Keratinocyte (primary cell): ENCODE data around the gene DBNDD1. TPM values are rescaled to one million over a fixed set of nuclear protein-coding genes. Genes with fewer than 3 reads are reported as not detected.

Source experiments
- DNase-seq: peaks from one replicate; pipeline ENCODE4 v3.0.0-alpha.2; 2011; ENCODE audit warnings: low read depth, missing footprints, low spot score
- FAIRE-seq: peaks from 2 replicates; lab custom pipeline; 2011; peaks lifted over from hg19 to GRCh38; lab: Jason Lieb, UNC
- H2AFZ ChIP-seq: 2 replicates; pipeline ENCODE4 v1.6.0; 2012; ENCODE audit warnings: low read length, control low read depth, inconsistent platforms; ENCODE audit not compliant: control insufficient read depth
- H3K27ac ChIP-seq: 2 replicates; pipeline ENCODE4 v1.5.1; 2011; ENCODE audit warnings: low read length; ENCODE audit not compliant: control insufficient read depth, insufficient read depth
- H3K27me3 ChIP-seq: 3 replicates; pipeline ENCODE4 v1.6.0; 2011; ENCODE audit warnings: low read length; ENCODE audit not compliant: control insufficient read depth, insufficient read depth; ENCODE audit errors: extremely low read depth
- H3K36me3 ChIP-seq, 2 experiments: 2 replicates in 1 of 2; 3 replicates in 1 of 2; pipeline ENCODE4 v1.5.1; 2011; ENCODE audit warnings: low read length in 2 of 2, mild to moderate bottlenecking in 1 of 2; ENCODE audit not compliant: control insufficient read depth in 2 of 2, insufficient read depth in 2 of 2; ENCODE audit errors: extremely low read depth in 1 of 2
- H3K4me1 ChIP-seq: 3 replicates; pipeline ENCODE4 v1.5.1; 2011; ENCODE audit warnings: low read length; ENCODE audit not compliant: control insufficient read depth, insufficient read depth; ENCODE audit errors: extremely low read depth
- H3K4me2 ChIP-seq: 3 replicates; pipeline ENCODE4 v1.6.0; 2011; ENCODE audit warnings: low read depth, low read length; ENCODE audit not compliant: control insufficient read depth, insufficient read depth; ENCODE audit errors: extremely low read depth
- H3K4me3 ChIP-seq, 3 experiments: fragments of 200-600 bp in 1 of 3; sonication (generic) in 1 of 3; 2 replicates in 2 of 3; 3 replicates in 1 of 3; pipeline ENCODE4 v1.5.1; 2011 to 2016; ENCODE audit warnings: low read length in 3 of 3, mild to moderate bottlenecking in 3 of 3, control low read depth in 2 of 3, inconsistent platforms in 1 of 3, low read depth in 1 of 3, mixed read lengths in 1 of 3, mixed run types in 1 of 3, moderate library complexity in 1 of 3; ENCODE audit not compliant: control insufficient read depth in 2 of 3, insufficient read depth in 2 of 3; ENCODE audit errors: extremely low read depth in 1 of 3
- H3K79me2 ChIP-seq: 2 replicates; pipeline ENCODE4 v1.6.0; 2012; ENCODE audit warnings: low read length; ENCODE audit not compliant: control insufficient read depth, insufficient read depth
- H3K9ac ChIP-seq: 3 replicates; pipeline ENCODE4 v1.6.0; 2011; ENCODE audit warnings: low read length; ENCODE audit not compliant: control insufficient read depth, insufficient read depth; ENCODE audit errors: extremely low read depth
- H3K9me1 ChIP-seq: 3 replicates; pipeline ENCODE4 v1.6.0; 2011; ENCODE audit warnings: low read length; ENCODE audit not compliant: control insufficient read depth, insufficient read depth; ENCODE audit errors: extremely low read depth
- H3K9me3 ChIP-seq: 2 replicates; pipeline ENCODE4 v1.5.1; 2012; ENCODE audit warnings: low read depth, low read length; ENCODE audit not compliant: control insufficient read depth
- H4K20me1 ChIP-seq: 3 replicates; pipeline ENCODE4 v1.6.0; 2011; ENCODE audit warnings: low read length; ENCODE audit not compliant: control insufficient read depth, insufficient read depth; ENCODE audit errors: extremely low read depth
- EZH2 ChIP-seq: IDR thresholded peaks from one replicate; pipeline ENCODE4 v1.6.1; 2012; ENCODE audit warnings: inconsistent platforms, mild to moderate bottlenecking, low read length, moderate library complexity
- dilution Hi-C: fragments of 300-500 bp; cut with MboI; formaldehyde crosslinking; loops from one replicate; pipeline ENCODE4 v1.7.0; 2020; ENCODE audit warnings: low sequenced_read_pairs; ENCODE audit not compliant: extremely low pct_ligation_motif_present
- polyA plus RNA-seq, 5 experiments: library from polyadenylated mRNA; depleted of rRNA in 3 of 5; stranded (reverse) in 3 of 5; stranded (forward) in 1 of 5; unstranded in 1 of 5; fragments of >200 nt; gene quantifications; 1 replicate in 1 of 5; 2 replicates in 3 of 5; 3 replicates in 1 of 5; pipeline versions ENCODE4 v1.2.1 to v1.2.3, GENCODE V29; 2011 to 2012; ENCODE audit warnings: missing spikeins in 2 of 5, low read depth in 1 of 5, low replicate concordance in 1 of 5
- TF ChIP-seq, protein P1 (sequence below), 3 experiments: IDR thresholded peaks in 1 of 3; conservative IDR thresholded peaks in 1 of 3; optimal IDR thresholded peaks in 1 of 3; 2 replicates in 2 of 3; 3 replicates in 1 of 3; pipeline versions ENCODE3 to v1.5.1; 2011; ENCODE audit warnings: low read length in 3 of 3, mild to moderate bottlenecking in 3 of 3, moderate library complexity in 2 of 3, control low read depth in 1 of 3, inconsistent platforms in 1 of 3; ENCODE audit not compliant: insufficient read depth in 2 of 3; ENCODE audit errors: extremely low read depth in 1 of 3

The DBNDD1 gene
- polyA plus RNA-seq, 1 donor (not counting 4 experiments of a cell fraction or from before 2014, with no cell fraction given), result 1.7 TPM

DNA sequence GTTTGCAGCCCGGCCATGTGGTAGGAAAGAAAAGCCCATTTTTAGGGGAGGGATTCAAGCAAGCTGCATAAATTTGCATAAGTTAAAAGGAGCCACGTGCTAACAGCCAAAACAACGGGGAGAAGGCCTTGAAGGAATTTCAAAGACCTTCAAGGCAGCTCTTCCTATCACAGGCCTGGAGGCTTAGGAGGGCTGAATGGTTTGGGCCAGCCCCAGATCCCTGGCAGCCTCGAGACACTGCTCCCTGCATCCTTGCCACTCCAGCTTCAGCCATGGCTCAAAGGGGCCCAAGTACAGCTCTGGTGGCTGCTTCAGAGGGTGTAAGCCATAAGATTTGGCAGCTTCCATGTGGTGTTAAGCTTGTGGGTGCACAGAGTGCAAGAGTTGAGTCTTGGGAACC, 35.3 kb upstream of the DBNDD1 start:
- Histone ChIP-seq H3K79me2 (no peaks in the 10 kb centered on the region), H3K4me1 (peaks cover 12% of the 10 kb centered on the region), H4K20me1 (no peaks in the 10 kb centered on the region), H3K9me1 (no peaks in the 10 kb centered on the region), H3K4me3 (no peak overlapping the region), H3K36me3 (no peaks in the 10 kb centered on the region), H2AFZ (no peak overlapping the region), H3K27me3 (no peaks in the 10 kb centered on the region), H3K9ac (no peak overlapping the region), H3K9me3 (peaks cover 17% of the 10 kb centered on the region), H3K27ac (no peak overlapping the region), H3K4me2 (no peak overlapping the region)
- FAIRE-seq (no peak), DNase-seq (no peak)
- dilution Hi-C loops, result no loop called here
- TF ChIP-seq EZH2, result no peak
- TF ChIP-seq, protein P1, sequence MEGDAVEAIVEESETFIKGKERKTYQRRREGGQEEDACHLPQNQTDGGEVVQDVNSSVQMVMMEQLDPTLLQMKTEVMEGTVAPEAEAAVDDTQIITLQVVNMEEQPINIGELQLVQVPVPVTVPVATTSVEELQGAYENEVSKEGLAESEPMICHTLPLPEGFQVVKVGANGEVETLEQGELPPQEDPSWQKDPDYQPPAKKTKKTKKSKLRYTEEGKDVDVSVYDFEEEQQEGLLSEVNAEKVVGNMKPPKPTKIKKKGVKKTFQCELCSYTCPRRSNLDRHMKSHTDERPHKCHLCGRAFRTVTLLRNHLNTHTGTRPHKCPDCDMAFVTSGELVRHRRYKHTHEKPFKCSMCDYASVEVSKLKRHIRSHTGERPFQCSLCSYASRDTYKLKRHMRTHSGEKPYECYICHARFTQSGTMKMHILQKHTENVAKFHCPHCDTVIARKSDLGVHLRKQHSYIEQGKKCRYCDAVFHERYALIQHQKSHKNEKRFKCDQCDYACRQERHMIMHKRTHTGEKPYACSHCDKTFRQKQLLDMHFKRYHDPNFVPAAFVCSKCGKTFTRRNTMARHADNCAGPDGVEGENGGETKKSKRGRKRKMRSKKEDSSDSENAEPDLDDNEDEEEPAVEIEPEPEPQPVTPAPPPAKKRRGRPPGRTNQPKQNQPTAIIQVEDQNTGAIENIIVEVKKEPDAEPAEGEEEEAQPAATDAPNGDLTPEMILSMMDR (optimal IDR thresholded peaks at IDR 0.05 in 1 of 3, IDR thresholded peaks at IDR 0.05 in 1 of 3, conservative IDR thresholded peaks at IDR 0.05 in 1 of 3; ENCODE audit: extremely low read depth in 1 of 3, insufficient read depth in 2 of 3, low read length in 3 of 3), result no peak

DNA sequence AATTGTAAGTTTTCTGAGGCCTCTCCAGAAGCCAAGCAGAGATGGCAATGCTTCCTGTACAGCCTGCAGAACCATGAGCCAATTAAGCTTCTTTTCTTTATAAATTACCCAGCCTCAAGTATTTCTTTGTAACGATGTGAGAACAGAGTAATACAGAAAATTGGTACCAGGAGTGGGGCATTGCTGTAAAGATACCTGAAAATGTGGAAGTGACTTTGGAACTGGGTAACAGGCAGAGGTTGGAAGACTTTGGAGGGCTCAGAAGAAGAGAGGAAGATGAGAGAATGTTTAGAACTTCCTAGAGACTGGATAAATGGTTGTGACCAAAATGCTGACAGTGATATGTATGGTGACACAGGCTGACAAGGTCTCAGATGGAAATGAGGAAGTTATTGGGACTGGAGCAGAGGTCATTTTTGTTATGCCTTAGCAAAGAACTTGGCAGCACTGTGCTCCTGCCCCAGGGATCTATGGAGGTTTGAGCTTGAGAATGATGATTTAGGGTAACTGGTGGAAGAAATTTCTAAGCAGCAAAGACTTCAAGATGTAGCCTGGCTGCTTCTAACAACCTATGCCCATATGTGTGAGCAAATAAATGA, 34.7 kb upstream of the DBNDD1 start:
- H3K27ac ChIP-seq, result no peak overlapping the region
- no peak overlapping the region for H2AFZ ChIP-seq
- H3K9ac ChIP-seq, result no peak overlapping the region
- H4K20me1 ChIP-seq, result no peaks in the 10 kb centered on the region
- H3K4me2 ChIP-seq, result no peak overlapping the region
- DNase-seq, result no peak
- no peaks in the 10 kb centered on the region for H3K27me3 ChIP-seq
- H3K4me1 ChIP-seq, result peaks cover 12% of the 10 kb centered on the region
- TF ChIP-seq, protein P1 (optimal IDR thresholded peaks at IDR 0.05 in 1 of 3, IDR thresholded peaks at IDR 0.05 in 1 of 3, conservative IDR thresholded peaks at IDR 0.05 in 1 of 3; ENCODE audit: extremely low read depth in 1 of 3, insufficient read depth in 2 of 3, low read length in 3 of 3), result no peak
- peaks cover 17% of the 10 kb centered on the region for H3K9me3 ChIP-seq
- H3K79me2 ChIP-seq, result no peaks in the 10 kb centered on the region
- H3K36me3 ChIP-seq, result no peaks in the 10 kb centered on the region
- dilution Hi-C loops, result no loop called here
- no peaks in the 10 kb centered on the region for H3K9me1 ChIP-seq
- FAIRE-seq, result no peak
- no peak overlapping the region for H3K4me3 ChIP-seq
